Activated T-cell treated with anti-CD3 and anti-CD28 coated beads, Interleukin-2, amount 50 U/mL, for 1 hour (primary cell): Measurements from ENCODE around the gene CCDC74B.
"Not testable (repeated sequence)": the region's sequence is repeated elsewhere in the genome, so short reads cannot be mapped to it uniquely, and the experiment has no call there.

ENCODE experiments used
- DNase-seq: peaks from one replicate; pipeline ENCODE4 v3.0.0-alpha.2; 2020

Gene CCDC74B

GRCh38 chr2:130145006-130145414 is at the start of gene CCDC74B:
TSS of gene CCDC74B (minus strand) at chr2:130145112. CDS start at chr2:130144996, 116 bp downstream.
- peak; percentile 61 for DNase-seq

GRCh38 chr2:130193824-130194223 is 48.9 kb upstream of the CCDC74B start:
- DNase-seq, result not testable (repeated sequence)

- DNase-seq, result not testable (repeated sequence)
Measured at GRCh38 chr2:130192451-130192850, 47.5 kb upstream of the CCDC74B start.

GRCh38 chr2:130191319-130191718 is 46.4 kb upstream of the CCDC74B start:
- DNase-seq, result not testable (repeated sequence)

GRCh38 chr2:130190237-130190636 is 45.3 kb upstream of the CCDC74B start:
- no peak for DNase-seq

GRCh38 chr2:130188958-130189357 is 44.0 kb upstream of the CCDC74B start:
- DNase-seq, result not testable (repeated sequence)

- DNase-seq, result not testable (repeated sequence)
Measured at GRCh38 chr2:130187859-130188792, 43.2 kb upstream of the CCDC74B start.

GRCh38 chr2:130187268-130187667 is 42.4 kb upstream of the CCDC74B start:
- DNase-seq, result no peak

GRCh38 chr2:130186391-130186790 is 41.5 kb upstream of the CCDC74B start:
- DNase-seq, result no peak

GRCh38 chr2:130185896-130186295 is 41.0 kb upstream of the CCDC74B start:
- no peak for DNase-seq

GRCh38 chr2:130185436-130185835 is 40.5 kb upstream of the CCDC74B start:
- DNase-seq, result no peak

GRCh38 chr2:130183512-130184373 is 38.8 kb upstream of the CCDC74B start:
- no peak for DNase-seq

GRCh38 chr2:130182826-130183511 is 38.1 kb upstream of the CCDC74B start:
- peak; percentile 32 for DNase-seq

- peak; percentile 91 for DNase-seq
Measured at GRCh38 chr2:130181880-130182682, 37.2 kb upstream of the CCDC74B start, which contains the start of gene MZT2B. TSS of gene MZT2B (plus strand) at chr2:130182262. CDS start at chr2:130182283, 21 bp downstream.

GRCh38 chr2:130181325-130181879 is 36.5 kb upstream of the CCDC74B start, which contains the start of gene SMPD4:
TSS of gene SMPD4 (minus strand) at chr2:130181602. CDS start at chr2:130176592, 5,010 bp downstream.
- DNase-seq, result peak; percentile 99

- not testable (repeated sequence) for DNase-seq
Measured at GRCh38 chr2:130180404-130181324, 35.8 kb upstream of the CCDC74B start.

GRCh38 chr2:130174866-130175265 is 30.0 kb upstream of the CCDC74B start:
- DNase-seq, result not testable (repeated sequence)

GRCh38 chr2:130169896-130170295 is 25.0 kb upstream of the CCDC74B start:
- no peak for DNase-seq

- DNase-seq, result not testable (repeated sequence)
Measured at GRCh38 chr2:130169163-130169562, 24.3 kb upstream of the CCDC74B start.

- DNase-seq, result not testable (repeated sequence)
Measured at GRCh38 chr2:130166611-130167010, 21.7 kb upstream of the CCDC74B start.
